ENCODE results near the gene BTRC. TPM values are rescaled to one million over a fixed set of nuclear protein-coding genes. Genes with fewer than 3 reads are reported as not detected.

Gene BTRC
- total RNA-seq, 1 donor from 2014 or later: 19.6 TPM

DNA sequence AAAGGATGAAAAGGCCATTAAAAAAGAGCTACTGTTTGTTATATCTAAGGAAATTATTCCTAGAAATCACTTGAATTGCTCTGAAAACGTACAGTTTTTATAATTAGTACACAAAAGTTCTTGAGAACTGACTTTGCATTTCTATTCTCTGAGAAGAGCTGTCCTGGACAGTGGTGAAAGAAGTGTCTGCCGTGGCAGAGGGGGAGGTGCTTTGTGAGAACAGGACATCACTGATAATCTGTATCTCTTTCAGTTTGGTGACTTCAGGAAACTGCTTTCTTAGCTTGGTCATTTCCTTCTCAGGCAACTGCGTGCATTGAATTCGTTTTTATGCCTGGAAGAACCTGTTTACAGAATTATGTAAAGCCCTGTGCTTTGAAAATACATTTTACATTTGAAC, 182.0 kb downstream of the BTRC start:
- DNase-seq (ENCODE audit: low read depth): no peak

GRCh38 chr10:101536800-101537199, 182.8 kb downstream of the BTRC start:
- peak; percentile 34 for DNase-seq (ENCODE audit: low read depth)

- DNase-seq (ENCODE audit: low read depth): no peak
Observed at GRCh38 chr10:101538446-101538845, 184.5 kb downstream of the BTRC start.

GRCh38 chr10:101545898-101546297, 191.9 kb downstream of the BTRC start:
- DNase-seq (ENCODE audit: low read depth): no peak

DNA sequence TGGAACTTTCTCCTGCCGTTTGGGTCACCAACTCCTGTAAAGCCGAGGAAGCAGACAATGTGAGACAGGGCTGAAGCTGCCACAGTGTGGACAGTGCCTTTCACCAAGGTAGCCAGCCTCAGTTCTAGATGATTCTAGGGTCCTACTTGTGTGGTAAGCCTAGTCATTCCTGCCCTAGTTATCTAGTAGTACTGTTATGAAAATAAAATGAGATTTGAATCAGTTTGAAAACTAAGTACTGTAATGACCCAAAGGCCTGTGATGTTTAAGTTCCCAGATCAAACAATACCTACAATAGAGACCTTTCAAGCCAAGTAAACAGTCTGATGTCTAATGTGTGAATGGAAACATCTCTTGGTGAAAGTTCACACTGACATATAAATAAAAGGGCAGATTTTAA, 197.0 kb downstream of the BTRC start:
- no peak for DNase-seq (ENCODE audit: low read depth)

DNA sequence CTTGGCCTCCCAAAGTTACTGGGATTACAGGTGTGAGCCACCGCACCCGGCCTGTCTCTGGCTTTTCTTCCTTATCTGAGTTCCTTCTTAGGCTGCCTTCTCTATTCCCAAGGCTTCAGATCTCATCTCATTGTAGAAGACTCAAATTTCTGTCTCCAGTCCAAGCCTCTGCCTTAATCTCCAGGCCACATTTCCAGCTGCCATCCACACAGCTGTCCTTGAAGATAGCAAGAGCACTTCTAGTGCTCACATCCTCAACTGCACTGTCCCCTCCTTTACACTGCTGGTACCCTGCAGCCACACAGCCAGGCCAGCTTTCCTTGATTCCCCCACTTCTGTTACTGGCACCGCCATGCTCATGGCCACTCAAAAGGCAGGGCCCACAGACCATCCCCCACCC, 198.5 kb downstream of the BTRC start:
- DNase-seq (ENCODE audit: low read depth): no peak

- no peak for DNase-seq (ENCODE audit: low read depth)
Observed at GRCh38 chr10:101557541-101557940, 203.6 kb downstream of the BTRC start.

- DNase-seq (ENCODE audit: low read depth): no peak
Observed at GRCh38 chr10:101558204-101558603, 204.2 kb downstream of the BTRC start.

DNA sequence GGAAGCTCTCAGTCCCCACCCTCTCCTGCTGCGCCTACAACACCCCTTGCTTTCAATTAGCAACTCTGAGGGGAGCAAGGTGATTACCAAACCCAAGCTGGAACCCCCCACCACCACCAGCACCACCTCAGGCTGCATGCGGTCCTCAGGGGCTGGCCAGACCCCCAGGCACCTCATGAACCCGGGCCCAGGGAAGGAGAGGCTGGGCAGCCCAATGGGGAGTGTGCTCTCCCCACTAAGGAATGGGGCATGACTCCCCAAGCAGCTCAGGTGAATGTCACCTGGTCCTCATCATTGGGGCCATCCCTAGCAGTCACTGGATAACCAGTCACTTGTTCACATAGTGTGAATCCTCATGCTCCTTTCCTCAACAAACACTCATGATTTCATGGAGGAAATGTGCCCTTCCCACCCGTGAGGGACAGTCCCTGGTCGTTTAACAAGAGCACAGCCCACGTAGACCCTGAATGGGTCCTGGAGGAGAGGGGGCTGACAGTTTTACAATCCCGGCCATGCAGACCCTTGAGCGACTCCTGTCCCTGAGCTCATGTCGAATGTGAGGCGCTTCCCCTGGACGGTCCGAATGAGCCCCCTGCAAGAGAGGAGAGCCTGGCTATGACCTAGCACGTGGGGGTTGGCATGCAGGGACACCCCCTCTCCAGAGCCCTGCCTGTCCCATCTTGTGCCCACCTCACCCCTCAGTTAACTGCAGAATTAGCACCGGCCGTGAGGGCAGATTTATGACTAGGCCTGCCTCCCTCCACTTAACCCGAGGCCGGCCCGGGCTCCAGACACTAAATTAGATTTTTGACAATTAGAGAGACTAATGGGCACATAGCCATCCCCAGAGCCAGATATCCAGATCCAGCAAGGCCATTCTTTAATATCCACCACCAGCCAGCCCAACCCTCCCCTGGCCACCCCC, 205.0 kb downstream of the BTRC start:
- no peak for DNase-seq (ENCODE audit: low read depth)

DNA sequence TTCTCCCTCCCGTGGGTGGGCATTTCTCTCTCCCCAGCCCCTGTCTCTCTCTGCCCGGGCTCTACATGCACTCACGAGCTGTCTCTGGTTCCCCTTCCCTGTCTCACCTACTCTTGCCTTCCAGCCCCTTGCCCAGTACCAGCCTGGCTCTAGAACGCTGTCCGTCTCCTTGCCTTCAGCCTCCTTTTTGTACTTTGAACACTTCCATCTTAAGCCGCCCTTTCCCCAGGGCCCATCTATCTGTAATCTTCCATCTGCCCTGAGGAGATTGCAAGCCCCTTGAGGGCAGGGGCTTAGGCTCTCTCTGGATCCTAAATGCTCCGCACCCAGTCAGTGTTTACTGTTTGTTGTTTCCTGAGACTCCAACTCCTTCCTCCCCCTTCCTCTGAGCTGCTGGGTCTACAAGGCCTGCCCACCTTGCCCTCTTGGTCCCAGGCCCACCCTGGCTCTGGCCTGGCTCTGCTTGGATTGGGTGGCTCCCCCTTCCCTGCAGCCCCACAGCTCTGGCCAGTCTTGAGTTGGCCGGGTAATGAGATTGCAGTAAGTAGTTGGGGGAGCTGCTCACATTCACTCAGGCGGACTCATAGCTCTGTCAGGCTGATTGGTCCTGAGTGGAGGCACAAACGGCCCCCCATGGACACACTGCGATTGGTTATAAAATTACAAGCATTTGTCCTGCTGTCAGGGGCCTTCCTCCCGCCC, 205.8 kb downstream of the BTRC start:
- no peak for DNase-seq (ENCODE audit: low read depth)

DNA sequence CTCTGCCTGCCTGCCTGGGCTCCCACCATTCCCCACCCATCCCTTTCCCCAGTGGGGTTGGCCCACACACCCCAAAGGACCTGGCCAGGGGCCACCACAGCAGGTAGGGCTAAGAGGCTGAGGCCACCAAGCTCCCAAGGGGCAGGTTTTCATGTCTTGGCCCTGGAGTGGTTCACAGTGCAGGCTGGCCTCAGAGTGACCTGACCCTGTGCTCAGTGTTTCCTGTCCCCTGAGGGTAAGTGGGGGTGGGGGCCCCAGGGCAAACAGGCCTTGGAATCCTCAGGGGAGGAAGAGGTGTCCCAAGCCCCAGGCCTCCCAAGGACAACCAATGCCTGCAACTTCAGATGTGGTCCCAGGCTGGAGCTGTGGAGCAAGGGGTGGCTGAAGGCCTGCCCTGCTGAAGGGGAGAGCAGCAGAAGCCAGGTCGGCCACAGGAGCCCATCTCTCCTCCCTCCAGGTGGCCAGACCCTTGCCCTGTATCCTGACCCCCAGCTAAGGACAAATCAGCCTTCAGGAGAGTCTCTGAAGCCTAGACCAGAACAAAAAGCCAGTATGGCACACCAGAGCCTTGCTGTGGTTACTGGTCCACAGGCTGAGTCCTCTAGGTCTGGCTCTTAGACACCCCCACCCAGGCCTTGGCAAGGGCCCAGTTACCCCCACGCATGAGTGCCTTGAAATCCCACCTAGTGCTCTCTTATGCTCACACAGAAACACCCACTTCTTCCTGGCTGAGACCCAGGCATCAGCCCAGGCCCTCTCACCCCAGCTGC, 206.5 kb downstream of the BTRC start:
- DNase-seq (ENCODE audit: low read depth): no peak

DNA sequence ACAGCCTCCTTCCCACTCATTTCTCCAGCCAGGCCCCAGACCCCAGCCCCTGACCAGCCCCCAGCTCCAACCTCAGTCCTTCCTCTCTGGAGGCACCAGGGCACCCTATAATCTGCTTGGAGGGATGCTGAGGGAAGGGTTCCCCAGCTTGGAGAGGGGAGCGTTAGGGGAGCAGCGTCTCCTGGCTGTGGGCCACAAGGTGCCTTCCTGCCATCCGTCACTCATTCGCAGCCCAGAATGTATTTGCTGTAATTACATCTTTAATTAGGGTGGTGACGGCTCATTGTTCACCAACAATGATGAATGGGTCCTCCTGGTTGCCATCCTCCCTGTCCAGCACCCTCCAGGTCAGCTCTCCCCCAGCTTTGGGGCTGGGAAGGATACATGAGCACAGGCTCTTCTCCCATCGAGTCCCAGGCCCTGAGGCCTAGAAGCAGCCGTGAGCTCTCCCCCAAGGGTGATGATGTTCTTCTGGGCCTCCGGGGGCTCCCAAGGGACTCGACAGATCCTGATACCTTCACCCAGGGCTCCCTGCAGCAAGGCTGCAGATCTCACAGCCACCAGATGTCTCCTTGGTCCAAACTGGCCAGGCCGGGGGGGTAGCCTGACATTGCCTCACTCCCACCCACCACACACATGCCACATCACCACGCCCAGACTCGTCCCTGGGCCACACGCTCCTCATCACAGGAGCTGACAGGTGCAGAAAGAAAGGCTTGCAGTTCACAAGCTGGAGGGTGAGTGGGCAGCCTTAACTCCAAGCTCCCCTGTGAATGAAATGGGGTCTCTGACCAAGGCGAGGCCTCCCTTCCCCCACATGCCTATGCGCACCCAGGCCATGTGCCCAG, 207.3 kb downstream of the BTRC start:
- no peak for DNase-seq (ENCODE audit: low read depth)

DNA sequence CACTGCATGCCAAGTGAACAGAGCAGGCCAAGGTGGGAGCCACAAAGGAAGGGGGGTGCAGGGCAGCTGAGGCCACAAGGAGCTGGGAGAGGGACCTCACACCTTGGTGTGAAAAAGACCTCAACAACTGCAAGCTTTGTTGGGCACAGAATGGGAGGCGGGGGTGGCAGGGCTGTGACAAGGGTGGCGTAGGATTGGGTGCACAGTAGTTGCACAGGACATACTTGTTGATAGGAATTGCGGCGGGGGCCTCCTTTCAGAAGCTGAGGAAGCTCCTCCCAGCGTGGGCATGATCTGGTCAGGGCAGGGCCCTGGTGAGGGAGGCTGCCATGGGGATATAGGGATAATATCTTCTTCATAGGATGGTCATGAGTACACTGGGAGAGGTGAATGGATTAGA, 208.3 kb downstream of the BTRC start:
- DNase-seq (ENCODE audit: low read depth): no peak

DNA sequence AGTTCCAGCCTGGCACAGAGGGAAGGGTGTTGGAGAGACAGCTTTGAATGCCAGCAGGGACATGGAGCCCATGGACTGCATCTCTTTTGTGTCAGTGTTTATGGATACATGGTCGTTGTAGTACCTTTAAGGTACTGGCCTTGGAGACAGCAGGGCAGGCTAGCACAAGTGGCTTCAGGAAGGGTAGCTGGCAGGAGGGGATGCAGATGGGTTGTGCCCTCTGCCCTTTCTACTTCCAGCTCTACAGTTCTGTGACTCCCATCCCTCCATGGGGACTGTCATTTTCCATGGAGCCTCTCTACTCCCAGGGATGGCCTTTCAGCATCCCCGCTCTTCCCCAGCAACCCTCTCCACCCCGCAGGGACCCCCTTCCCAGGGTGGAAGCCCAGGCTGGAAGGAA, 209.0 kb downstream of the BTRC start:
- no peak for DNase-seq (ENCODE audit: low read depth)

- DNase-seq (ENCODE audit: low read depth): no peak
Observed at GRCh38 chr10:101563497-101564040, 209.6 kb downstream of the BTRC start.

GRCh38 chr10:101564490-101564991, 210.6 kb downstream of the BTRC start:
- DNase-seq (ENCODE audit: low read depth): no peak

- no peak for DNase-seq (ENCODE audit: low read depth)
Observed at GRCh38 chr10:101565370-101565900, 211.5 kb downstream of the BTRC start.

- DNase-seq (ENCODE audit: low read depth): no peak
Observed at GRCh38 chr10:101565936-101566332, 212.0 kb downstream of the BTRC start.

DNA sequence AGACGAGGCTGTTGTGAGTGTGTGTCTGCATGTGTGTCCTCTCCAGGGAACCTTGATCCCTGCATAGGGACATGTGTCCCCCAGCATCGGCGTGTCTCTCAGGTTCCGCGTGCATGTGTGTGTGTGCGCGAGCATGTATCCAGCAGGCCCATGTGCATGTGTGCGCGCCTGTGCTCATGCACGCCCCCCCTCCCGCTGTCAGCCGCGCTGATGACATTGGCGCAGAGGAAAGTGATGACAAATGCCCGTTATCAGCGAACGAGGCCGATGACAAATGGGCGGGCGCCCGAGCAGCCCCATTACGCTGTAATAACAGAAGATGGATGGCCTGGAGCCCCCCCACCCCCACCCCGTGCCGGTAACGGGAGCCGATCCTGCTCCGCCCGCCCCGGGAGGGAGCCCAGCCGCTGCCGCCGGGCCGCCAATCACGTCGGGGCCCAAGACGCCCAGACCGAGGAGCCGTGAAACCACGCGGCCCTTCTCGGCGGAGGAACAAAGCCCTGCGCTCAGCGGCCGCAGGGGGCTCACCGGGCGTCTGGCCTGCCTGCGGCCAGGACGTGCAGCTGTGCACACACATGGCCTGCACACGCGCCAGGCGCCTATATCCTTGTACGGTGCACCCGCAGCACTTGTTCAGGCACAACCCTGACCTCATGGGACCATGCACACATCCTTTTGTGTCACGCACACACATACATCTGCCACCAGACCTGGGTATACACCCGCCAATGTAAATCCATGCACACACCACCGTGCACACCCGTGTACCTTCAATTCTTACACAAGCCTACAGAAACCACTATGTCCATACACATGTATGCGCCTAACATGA, 212.6 kb downstream of the BTRC start:
- DNase-seq (ENCODE audit: low read depth): no peak
